ENCODE data around the gene ITGB5.
A peak's percentile ranks its signal among the peaks of the same experiment; 100 is the strongest.

- TF ChIP-seq, protein P1, sequence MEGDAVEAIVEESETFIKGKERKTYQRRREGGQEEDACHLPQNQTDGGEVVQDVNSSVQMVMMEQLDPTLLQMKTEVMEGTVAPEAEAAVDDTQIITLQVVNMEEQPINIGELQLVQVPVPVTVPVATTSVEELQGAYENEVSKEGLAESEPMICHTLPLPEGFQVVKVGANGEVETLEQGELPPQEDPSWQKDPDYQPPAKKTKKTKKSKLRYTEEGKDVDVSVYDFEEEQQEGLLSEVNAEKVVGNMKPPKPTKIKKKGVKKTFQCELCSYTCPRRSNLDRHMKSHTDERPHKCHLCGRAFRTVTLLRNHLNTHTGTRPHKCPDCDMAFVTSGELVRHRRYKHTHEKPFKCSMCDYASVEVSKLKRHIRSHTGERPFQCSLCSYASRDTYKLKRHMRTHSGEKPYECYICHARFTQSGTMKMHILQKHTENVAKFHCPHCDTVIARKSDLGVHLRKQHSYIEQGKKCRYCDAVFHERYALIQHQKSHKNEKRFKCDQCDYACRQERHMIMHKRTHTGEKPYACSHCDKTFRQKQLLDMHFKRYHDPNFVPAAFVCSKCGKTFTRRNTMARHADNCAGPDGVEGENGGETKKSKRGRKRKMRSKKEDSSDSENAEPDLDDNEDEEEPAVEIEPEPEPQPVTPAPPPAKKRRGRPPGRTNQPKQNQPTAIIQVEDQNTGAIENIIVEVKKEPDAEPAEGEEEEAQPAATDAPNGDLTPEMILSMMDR (IDR thresholded peaks at IDR 0.05; ENCODE audit: insufficient read depth, low read depth, low read length) = peak; percentile 95
- TF ChIP-seq EZH2 (IDR thresholded peaks at IDR 0.05; ENCODE audit: insufficient read depth, low read length) = no peak
Measured at GRCh38 chr3:124761250-124761796, 125.8 kb downstream of the ITGB5 start.
